Epidermal melanocyte (primary cell): Measurements from ENCODE around the gene B3GALT6.

ENCODE experiments used
- DNase-seq: peaks from one replicate; pipeline ENCODE4 v3.0.0; 2011; ENCODE audit warnings: low spot score; ENCODE audit not compliant: insufficient read length

Gene B3GALT6

GRCh38 chr1:1260843-1261560 lies 29.0 kb downstream of the B3GALT6 start:
- no peak for DNase-seq

GRCh38 chr1:1262071-1262470 lies 30.0 kb downstream of the B3GALT6 start:
- DNase-seq: no peak

- no peak for DNase-seq
Measured at GRCh38 chr1:1262758-1263157, 30.7 kb downstream of the B3GALT6 start.

- DNase-seq: no peak
Measured at GRCh38 chr1:1264026-1264425, 32.0 kb downstream of the B3GALT6 start.

GRCh38 chr1:1264868-1265272 lies 32.8 kb downstream of the B3GALT6 start:
- peak; percentile 81 for DNase-seq

GRCh38 chr1:1267488-1268283 lies 35.6 kb downstream of the B3GALT6 start:
- no peak for DNase-seq

GRCh38 chr1:1268284-1268682 lies 36.2 kb downstream of the B3GALT6 start:
- no peak for DNase-seq

GRCh38 chr1:1270813-1271212 lies 38.8 kb downstream of the B3GALT6 start:
- no peak for DNase-seq

- no peak for DNase-seq
Measured at GRCh38 chr1:1272341-1273208, 40.5 kb downstream of the B3GALT6 start.

GRCh38 chr1:1273209-1273511 lies 41.1 kb downstream of the B3GALT6 start:
- no peak for DNase-seq

GRCh38 chr1:1273512-1274298 lies 41.7 kb downstream of the B3GALT6 start, which contains the start of gene UBE2J2:
TSS of gene UBE2J2 (minus strand) at chr1:1273854. CDS start at chr1:1267992, 5,862 bp downstream.
- peak; percentile 97 for DNase-seq

- DNase-seq: no peak
Measured at GRCh38 chr1:1274299-1274930, 42.4 kb downstream of the B3GALT6 start.

GRCh38 chr1:1274931-1275431 lies 42.9 kb downstream of the B3GALT6 start:
- no peak for DNase-seq

GRCh38 chr1:1275836-1276235 lies 43.8 kb downstream of the B3GALT6 start:
- DNase-seq: no peak

- DNase-seq: no peak
Measured at GRCh38 chr1:1278620-1279019, 46.6 kb downstream of the B3GALT6 start.

GRCh38 chr1:1279028-1279427 lies 47.0 kb downstream of the B3GALT6 start:
- DNase-seq: no peak

GRCh38 chr1:1280782-1281481 lies 48.9 kb downstream of the B3GALT6 start:
- DNase-seq: no peak

- DNase-seq: no peak
Measured at GRCh38 chr1:1281533-1282321, 49.7 kb downstream of the B3GALT6 start.

GRCh38 chr1:1282998-1283397 lies 51.0 kb downstream of the B3GALT6 start:
- DNase-seq: no peak
